Measurements from ENCODE around the gene WDR59.

GRCh38 chr16:74868501-74868900 is 116.4 kb downstream of the WDR59 start:
- TF ChIP-seq POLR2AphosphoS5 (IDR thresholded peaks at IDR 0.05) = no peak
- TF ChIP-seq CTCF (IDR thresholded peaks at IDR 0.05) = no peak
- no peak for TF ChIP-seq POLR2A (IDR thresholded peaks at IDR 0.05)
